ENCODE data around the gene BICD2.
A peak's percentile ranks its signal among the peaks of the same experiment; 100 is the strongest.

Gene BICD2

GRCh38 chr9:92767066-92768054 lies 2.7 kb upstream of the BICD2 start:
- Mint-ChIP-seq H3K27me3 (ENCODE audit: low read depth) (peaks cover 3% of the 10 kb centered on the region), H3K9me3 (no peaks in the 10 kb centered on the region), H3K4me3 (peak overlapping the region; percentile 64 to 78 (median 70)), H3K36me3 (ENCODE audit: low read depth) (no peaks in the 10 kb centered on the region), H3K4me1 (peaks cover 17% of the 10 kb centered on the region), H3K27ac (peak overlapping the region in 2 of 3 experiments; percentile 58 to 68)
- TF ChIP-seq, protein P1, sequence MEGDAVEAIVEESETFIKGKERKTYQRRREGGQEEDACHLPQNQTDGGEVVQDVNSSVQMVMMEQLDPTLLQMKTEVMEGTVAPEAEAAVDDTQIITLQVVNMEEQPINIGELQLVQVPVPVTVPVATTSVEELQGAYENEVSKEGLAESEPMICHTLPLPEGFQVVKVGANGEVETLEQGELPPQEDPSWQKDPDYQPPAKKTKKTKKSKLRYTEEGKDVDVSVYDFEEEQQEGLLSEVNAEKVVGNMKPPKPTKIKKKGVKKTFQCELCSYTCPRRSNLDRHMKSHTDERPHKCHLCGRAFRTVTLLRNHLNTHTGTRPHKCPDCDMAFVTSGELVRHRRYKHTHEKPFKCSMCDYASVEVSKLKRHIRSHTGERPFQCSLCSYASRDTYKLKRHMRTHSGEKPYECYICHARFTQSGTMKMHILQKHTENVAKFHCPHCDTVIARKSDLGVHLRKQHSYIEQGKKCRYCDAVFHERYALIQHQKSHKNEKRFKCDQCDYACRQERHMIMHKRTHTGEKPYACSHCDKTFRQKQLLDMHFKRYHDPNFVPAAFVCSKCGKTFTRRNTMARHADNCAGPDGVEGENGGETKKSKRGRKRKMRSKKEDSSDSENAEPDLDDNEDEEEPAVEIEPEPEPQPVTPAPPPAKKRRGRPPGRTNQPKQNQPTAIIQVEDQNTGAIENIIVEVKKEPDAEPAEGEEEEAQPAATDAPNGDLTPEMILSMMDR (IDR thresholded peaks at IDR 0.05; ENCODE audit: unreplicated experiment in 3 of 3) = no peak

DNA sequence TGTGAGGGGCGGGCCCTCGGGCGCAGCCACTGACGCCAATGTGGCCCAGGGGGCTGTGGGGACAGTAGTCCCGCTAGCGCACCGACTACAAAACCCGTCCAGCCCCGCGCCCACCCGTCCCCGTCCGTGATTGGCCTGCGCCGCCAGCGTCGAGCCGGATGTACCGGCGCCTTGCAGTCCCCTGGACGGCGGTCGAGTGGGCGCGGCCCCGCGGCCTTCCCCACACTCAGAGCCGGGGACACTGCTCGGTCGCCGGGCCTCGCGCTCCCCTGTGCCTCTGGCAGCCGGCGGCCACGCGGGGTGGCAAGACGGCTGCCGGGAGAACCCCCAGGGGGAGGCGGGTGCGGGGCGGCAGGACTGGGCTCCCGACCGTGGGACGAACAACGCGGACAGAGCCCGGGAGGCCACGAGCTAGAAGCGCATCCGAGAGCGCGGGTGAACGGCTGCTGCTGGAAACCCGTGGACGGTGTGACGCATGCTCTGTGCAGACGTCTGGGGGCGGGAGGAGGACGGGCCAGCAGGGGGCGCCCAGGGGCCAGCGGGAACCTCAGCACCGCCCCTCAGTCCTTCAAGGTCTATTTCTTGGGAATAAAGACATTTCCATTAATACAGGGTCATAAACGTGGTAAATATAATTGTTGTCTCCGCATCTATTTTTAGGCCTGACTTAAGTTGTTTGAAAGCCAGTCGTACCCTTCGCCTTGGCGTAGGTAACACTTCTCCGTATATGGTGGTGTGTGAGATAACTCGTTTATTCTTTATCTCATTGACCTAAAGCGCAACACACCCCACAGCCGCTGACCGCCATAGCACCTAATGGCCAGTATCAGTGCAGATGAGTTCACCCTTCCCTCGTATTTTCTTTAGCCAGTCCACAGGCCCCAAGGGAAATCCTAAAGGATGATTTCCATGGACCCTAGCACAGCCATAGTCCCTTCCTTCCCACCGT lies 629 bp upstream of the BICD2 start:
- Mint-ChIP-seq H3K36me3 (ENCODE audit: low read depth) (no peaks in the 10 kb centered on the region), H3K4me1 (peaks cover 32% of the 10 kb centered on the region), H3K27me3 (ENCODE audit: low read depth) (peaks cover 3% of the 10 kb centered on the region), H3K4me3 (peak overlapping the region; percentile 82 to 94 (median 91)), H3K27ac (peak overlapping the region; percentile 84 to 98 (median 96)), H3K9me3 (no peaks in the 10 kb centered on the region)
- TF ChIP-seq, protein P1 (IDR thresholded peaks at IDR 0.05; ENCODE audit: unreplicated experiment in 3 of 3) = peak; percentile 96 to 99 (median 98)

GRCh38 chr9:92763721-92764380 lies 782 bp downstream of the BICD2 start:
- H3K36me3 Mint-ChIP-seq (ENCODE audit: low read depth) = no peaks in the 10 kb centered on the region
- H3K27me3 Mint-ChIP-seq (ENCODE audit: low read depth) = peaks cover 3% of the 10 kb centered on the region
- TF ChIP-seq, protein P1 (IDR thresholded peaks at IDR 0.05; ENCODE audit: unreplicated experiment in 3 of 3) = no peak
- H3K4me1 Mint-ChIP-seq = peaks cover 32% of the 10 kb centered on the region
- no peaks in the 10 kb centered on the region for H3K9me3 Mint-ChIP-seq
- H3K27ac Mint-ChIP-seq = peak overlapping the region in 2 of 3 experiments; percentile 41 to 54
- peak overlapping the region; percentile 97 to 98 (median 97) for H3K4me3 Mint-ChIP-seq

- H3K4me3 Mint-ChIP-seq = peak overlapping the region; percentile 97 to 98 (median 97)
- H3K4me1 Mint-ChIP-seq = peaks cover 32% of the 10 kb centered on the region
- no peaks in the 10 kb centered on the region for H3K36me3 Mint-ChIP-seq (ENCODE audit: low read depth)
- H3K27ac Mint-ChIP-seq = peak overlapping the region; percentile 23 to 61 (median 54)
- H3K27me3 Mint-ChIP-seq (ENCODE audit: low read depth) = no peaks in the 10 kb centered on the region
- TF ChIP-seq, protein P1 (IDR thresholded peaks at IDR 0.05; ENCODE audit: unreplicated experiment in 3 of 3) = no peak
- no peaks in the 10 kb centered on the region for H3K9me3 Mint-ChIP-seq
Observed at GRCh38 chr9:92762781-92763708, 1.6 kb downstream of the BICD2 start.
